ENCODE data around the gene LCP2.

Gene LCP2

DNA sequence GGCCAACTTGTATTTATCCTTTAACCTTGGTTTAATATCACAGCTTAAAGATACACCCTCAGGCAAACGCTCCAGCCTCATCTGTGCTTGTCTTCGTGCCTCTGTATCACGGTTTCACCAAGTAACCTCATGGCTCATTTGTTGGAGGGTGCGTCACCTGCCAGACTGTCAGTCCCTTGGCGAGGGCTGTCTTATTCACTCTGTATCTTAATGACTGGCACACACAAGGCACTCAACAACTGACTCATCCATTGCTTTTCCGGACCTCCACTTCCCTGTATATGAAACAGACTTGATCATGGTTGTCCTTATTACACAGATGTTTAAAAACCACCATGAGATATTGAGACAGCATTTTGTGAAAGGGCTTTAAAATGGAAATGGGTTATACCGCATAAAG is 28.0 kb downstream of the LCP2 start:
- DNase-seq, result no peak

DNA sequence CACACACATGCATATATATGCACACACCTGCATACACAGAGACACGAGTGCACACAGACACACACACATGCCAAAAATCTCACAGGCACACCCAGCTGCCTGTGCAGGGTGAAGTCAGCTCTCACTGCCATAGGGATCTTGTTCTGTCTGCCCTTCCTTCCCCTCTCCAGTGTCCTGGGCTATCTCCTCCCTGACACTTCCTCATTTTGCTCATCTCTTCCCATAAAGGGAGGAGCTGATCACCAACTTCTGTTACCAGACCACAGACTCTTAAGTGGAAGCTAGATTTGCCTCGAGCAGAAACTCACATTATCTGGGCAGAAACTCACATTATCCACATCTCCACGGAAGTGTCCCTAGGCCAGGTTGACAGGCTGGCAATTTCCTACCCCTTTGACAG is 28.7 kb downstream of the LCP2 start:
- Histone ChIP-seq H3K4me3 (ENCODE audit: low read depth, low read length) (no peak overlapping the region), H3K36me3 (no peaks in the 10 kb centered on the region), H3K27me3 (ENCODE audit: insufficient read depth, low read depth, severe bottlenecking) (peaks cover 81% of the 10 kb centered on the region), H3K27ac (no peak overlapping the region), H3K9me3 (ENCODE audit: severe bottlenecking) (no peaks in the 10 kb centered on the region)
- TF ChIP-seq, protein P1, sequence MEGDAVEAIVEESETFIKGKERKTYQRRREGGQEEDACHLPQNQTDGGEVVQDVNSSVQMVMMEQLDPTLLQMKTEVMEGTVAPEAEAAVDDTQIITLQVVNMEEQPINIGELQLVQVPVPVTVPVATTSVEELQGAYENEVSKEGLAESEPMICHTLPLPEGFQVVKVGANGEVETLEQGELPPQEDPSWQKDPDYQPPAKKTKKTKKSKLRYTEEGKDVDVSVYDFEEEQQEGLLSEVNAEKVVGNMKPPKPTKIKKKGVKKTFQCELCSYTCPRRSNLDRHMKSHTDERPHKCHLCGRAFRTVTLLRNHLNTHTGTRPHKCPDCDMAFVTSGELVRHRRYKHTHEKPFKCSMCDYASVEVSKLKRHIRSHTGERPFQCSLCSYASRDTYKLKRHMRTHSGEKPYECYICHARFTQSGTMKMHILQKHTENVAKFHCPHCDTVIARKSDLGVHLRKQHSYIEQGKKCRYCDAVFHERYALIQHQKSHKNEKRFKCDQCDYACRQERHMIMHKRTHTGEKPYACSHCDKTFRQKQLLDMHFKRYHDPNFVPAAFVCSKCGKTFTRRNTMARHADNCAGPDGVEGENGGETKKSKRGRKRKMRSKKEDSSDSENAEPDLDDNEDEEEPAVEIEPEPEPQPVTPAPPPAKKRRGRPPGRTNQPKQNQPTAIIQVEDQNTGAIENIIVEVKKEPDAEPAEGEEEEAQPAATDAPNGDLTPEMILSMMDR (IDR thresholded peaks at IDR 0.05; ENCODE audit: low read depth, low read length), result no peak
- no peak for DNase-seq

More for the DNA sequence above, 28.0 kb downstream of the LCP2 start:
- TF ChIP-seq, protein P1 (IDR thresholded peaks at IDR 0.05; ENCODE audit: low read depth, low read length), result no peak
- Histone ChIP-seq H3K27me3 (ENCODE audit: insufficient read depth, low read depth, severe bottlenecking) (peaks cover 79% of the 10 kb centered on the region), H3K4me3 (ENCODE audit: low read depth, low read length) (no peak overlapping the region), H3K9me3 (ENCODE audit: severe bottlenecking) (no peaks in the 10 kb centered on the region), H3K27ac (no peak overlapping the region), H3K36me3 (no peaks in the 10 kb centered on the region)

DNA sequence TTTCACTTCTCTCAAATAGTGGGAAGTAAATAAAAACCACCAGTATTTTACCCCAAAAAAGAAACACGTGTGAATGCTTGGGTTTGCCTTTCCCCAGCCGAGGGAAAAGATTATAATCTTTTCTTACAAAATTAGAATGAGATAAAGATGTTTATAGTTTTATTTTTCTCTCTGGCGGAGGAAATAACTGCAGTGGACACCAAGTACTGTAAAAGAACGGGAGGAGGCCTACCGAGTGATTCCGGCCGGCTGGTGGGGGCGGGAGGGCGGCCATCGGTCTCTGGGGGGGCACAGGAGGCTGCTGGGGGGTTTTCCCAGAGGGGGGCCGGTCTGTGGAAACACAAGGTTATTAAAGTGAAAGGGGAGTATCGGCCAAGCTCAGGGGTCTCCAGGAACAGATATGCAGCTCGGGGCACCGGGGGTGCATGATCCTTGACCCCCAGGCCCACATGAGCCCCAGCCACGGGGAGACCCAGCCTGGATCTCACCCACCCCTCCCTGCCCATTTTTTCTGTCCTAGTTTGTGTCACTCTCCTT is 29.4 kb downstream of the LCP2 start:
- Histone ChIP-seq H3K27me3 (ENCODE audit: insufficient read depth, low read depth, severe bottlenecking) (peaks cover 79% of the 10 kb centered on the region), H3K4me3 (ENCODE audit: low read depth, low read length) (no peak overlapping the region), H3K27ac (no peak overlapping the region), H3K36me3 (no peaks in the 10 kb centered on the region), H3K9me3 (ENCODE audit: severe bottlenecking) (no peaks in the 10 kb centered on the region)
- DNase-seq, result no peak
- TF ChIP-seq, protein P1 (IDR thresholded peaks at IDR 0.05; ENCODE audit: low read depth, low read length), result no peak

DNA sequence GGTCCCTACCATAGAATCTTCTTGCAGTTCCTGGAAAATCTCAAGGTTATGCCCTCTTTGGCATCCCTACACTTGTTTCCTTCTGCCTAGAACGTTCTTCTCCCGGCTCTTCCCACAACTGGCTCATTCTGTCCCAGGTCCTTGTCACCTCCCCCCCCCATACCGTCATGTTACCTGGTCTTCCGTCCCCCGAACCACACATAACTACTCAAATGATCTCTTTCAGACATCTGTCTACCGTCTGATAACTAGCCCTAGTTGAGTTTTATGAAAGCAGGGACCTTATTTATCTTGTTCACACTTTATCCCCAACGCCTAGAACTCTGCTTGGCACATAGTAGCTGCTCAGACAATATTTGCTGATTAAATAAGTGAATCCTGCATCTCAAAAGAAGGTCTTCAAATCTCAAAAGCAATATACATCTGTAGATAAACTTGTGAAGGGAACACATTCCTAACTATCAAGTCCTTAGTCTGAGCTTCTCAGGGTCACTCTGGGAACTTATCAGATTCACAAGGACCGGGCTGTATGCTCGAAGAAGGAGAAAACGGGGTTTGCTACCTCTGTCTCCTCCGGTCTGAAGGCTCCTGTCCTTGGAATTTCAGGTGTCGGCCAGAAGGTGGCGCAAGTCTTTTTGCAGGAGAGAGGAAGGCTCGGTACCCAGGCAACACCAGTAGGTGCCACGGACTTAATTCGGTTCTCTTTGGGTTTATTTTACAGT is 30.0 kb downstream of the LCP2 start:
- Histone ChIP-seq H3K9me3 (ENCODE audit: severe bottlenecking) (no peaks in the 10 kb centered on the region), H3K4me3 (ENCODE audit: low read depth, low read length) (no peak overlapping the region), H3K36me3 (no peaks in the 10 kb centered on the region), H3K27ac (no peak overlapping the region), H3K27me3 (ENCODE audit: insufficient read depth, low read depth, severe bottlenecking) (peaks cover 79% of the 10 kb centered on the region)
- DNase-seq, result peak; percentile 45
- TF ChIP-seq, protein P1 (IDR thresholded peaks at IDR 0.05; ENCODE audit: low read depth, low read length), result peak; percentile 72

DNA sequence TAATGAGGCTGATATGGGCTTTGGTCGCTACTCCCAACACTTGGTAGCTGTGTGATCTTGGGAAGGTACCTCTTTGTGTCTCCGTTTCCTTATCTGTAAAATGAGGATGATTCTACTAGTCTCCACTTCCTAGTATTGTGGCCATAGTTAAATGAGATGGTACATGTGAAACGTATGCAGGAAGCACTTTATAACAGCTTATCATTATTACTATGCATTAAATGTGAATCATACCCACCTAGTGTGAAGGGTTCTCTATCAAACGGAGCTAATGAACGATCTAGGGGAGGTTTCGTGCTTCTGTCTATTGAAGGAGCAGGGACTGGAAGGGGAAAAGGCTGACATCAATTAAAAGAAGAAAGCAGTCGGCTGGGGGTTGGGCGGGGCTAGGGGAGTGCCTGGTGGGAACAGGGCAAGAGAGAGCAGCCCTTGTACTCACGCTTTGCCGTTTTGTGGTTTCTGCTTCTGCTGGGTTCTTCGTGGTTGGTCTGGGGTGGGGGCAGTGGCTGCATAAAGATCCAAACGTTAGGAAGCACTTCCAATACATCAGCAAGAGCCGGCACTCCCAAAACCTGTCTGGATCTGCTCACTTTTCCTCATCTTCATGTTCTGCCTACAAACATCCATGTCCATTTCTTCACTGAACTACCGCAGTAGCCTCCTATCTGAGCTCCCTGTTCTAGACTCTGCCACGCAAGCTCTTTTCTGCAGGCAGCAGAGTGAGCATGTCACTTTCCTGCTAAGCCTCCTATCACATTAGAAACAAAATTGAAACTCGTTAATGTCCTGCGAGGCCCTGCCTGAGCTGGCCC is 30.8 kb downstream of the LCP2 start:
- Histone ChIP-seq H3K36me3 (no peaks in the 10 kb centered on the region), H3K9me3 (ENCODE audit: severe bottlenecking) (no peaks in the 10 kb centered on the region), H3K27ac (no peak overlapping the region), H3K27me3 (ENCODE audit: insufficient read depth, low read depth, severe bottlenecking) (peaks cover 79% of the 10 kb centered on the region), H3K4me3 (ENCODE audit: low read depth, low read length) (no peak overlapping the region)
- TF ChIP-seq, protein P1 (IDR thresholded peaks at IDR 0.05; ENCODE audit: low read depth, low read length), result no peak
- DNase-seq, result no peak
